Peyer's patch (tissue), 4 donors: Measurements from ENCODE around the gene KCNN3.

ENCODE experiments used
- POLR2A ChIP-seq, 2 donors: fragments of 450-650 bp; IDR thresholded peaks; one replicate each; pipeline ENCODE4 v1.5.1; 2017; ENCODE audit warnings: antibody characterized with exemption in 2 of 2, mild to moderate bottlenecking in 2 of 2, moderate library complexity in 2 of 2
- TF ChIP-seq, protein P1 (sequence below), 6 experiments: fragments of 450-650 bp in 4 of 6; fragments of 200-600 bp in 2 of 6; sonication (generic) in 1 of 6; IDR thresholded peaks; one replicate each; pipeline ENCODE4 v1.5.1; 2017 to 2019; ENCODE audit warnings: antibody characterized with exemption in 6 of 6, mild to moderate bottlenecking in 3 of 6, moderate library complexity in 1 of 6

DNA sequence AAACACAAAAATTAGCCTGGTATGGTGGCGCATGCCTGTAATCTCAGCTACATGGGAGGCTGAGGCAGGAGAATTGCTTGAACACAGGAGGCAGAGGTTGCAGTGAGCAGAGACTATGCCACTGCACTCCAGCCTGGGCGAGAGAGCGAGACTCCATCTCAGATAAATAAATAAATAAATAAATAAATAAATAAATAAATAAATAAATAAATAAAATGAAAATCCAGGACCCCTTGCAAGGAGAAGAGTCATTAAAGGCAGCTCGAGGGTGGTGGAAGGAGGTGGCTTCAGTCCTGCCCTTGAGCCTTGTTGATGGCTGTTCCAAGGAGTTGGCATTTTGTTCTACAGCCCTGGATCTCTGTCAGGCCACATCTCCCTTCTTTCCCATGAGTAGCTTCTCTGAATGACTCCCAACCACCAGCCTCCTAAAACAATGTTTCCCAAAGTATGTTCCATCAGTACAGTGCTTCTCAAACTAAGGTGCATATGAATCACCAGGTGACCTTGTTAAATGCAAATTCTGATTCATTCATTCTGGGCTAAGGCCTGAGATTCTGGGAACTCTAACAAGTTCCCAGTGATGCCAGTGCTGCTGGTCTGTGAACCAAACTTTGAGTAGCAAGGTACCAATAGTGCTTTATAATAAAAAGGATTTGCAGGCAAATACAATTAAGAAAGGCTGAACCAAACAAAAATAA is 99.0 kb downstream of the KCNN3 start:
- TF ChIP-seq, protein P1, sequence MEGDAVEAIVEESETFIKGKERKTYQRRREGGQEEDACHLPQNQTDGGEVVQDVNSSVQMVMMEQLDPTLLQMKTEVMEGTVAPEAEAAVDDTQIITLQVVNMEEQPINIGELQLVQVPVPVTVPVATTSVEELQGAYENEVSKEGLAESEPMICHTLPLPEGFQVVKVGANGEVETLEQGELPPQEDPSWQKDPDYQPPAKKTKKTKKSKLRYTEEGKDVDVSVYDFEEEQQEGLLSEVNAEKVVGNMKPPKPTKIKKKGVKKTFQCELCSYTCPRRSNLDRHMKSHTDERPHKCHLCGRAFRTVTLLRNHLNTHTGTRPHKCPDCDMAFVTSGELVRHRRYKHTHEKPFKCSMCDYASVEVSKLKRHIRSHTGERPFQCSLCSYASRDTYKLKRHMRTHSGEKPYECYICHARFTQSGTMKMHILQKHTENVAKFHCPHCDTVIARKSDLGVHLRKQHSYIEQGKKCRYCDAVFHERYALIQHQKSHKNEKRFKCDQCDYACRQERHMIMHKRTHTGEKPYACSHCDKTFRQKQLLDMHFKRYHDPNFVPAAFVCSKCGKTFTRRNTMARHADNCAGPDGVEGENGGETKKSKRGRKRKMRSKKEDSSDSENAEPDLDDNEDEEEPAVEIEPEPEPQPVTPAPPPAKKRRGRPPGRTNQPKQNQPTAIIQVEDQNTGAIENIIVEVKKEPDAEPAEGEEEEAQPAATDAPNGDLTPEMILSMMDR (IDR thresholded peaks at IDR 0.05): no peak
- no peak for TF ChIP-seq POLR2A (IDR thresholded peaks at IDR 0.05)
